ENCODE measurements around the gene TEN1. TPM values are rescaled to one million over a fixed set of nuclear protein-coding genes. Genes with fewer than 3 reads are reported as not detected.

TEN1 gene
- total RNA-seq, 4 donors from 2014 or later = 24.6 to 40.6 (median 26.2) TPM

GRCh38 chr17:76018801-76019200 is 39.8 kb downstream of the TEN1 start:
- no peak overlapping the region for H3K4me3 ChIP-seq
- H3K9me3 ChIP-seq = no peaks in the 10 kb centered on the region
- TF ChIP-seq POLR2A (IDR thresholded peaks at IDR 0.05) (no peak), CTCF (IDR thresholded peaks at IDR 0.05) (no peak)
- intact Hi-C loops (cut with DNase I) = loop anchor here (10.0 kb wide), 1 partner anchor 266 kb away; no protein-coding TSS in a partner anchor
- 84 to 88% methylated on average over 7 to 8 of the region's 13 CpGs for WGBS, 2 donors
- peaks cover 5 to 100% (median 5%) of the 10 kb centered on the region in 3 donors for H3K36me3 ChIP-seq
- DNase-seq = no peak
- peaks cover 0 to 20% (median 0%) of the 10 kb centered on the region in 4 donors for H3K27me3 ChIP-seq
- no peak overlapping the region for H3K27ac ChIP-seq
- peaks cover 0 to 31% (median 11%) of the 10 kb centered on the region in 3 donors for H3K4me1 ChIP-seq

- Histone ChIP-seq H3K4me1 (peaks cover 0 to 31% (median 3%) of the 10 kb centered on the region in 3 donors), H3K9me3 (no peaks in the 10 kb centered on the region), H3K27me3 (peaks cover 0 to 19% (median 0%) of the 10 kb centered on the region in 4 donors), H3K36me3 (peaks cover 5 to 93% (median 5%) of the 10 kb centered on the region in 3 donors), H3K27ac (no peak overlapping the region), H3K4me3 (no peak overlapping the region)
- intact Hi-C loops (cut with DNase I) = loop anchor here (10.0 kb wide), 1 partner anchor 265 kb away; no protein-coding TSS in a partner anchor
- no peak for TF ChIP-seq CTCF (IDR thresholded peaks at IDR 0.05)
- no peak for TF ChIP-seq POLR2A (IDR thresholded peaks at IDR 0.05)
- WGBS, 2 donors = 79 to 87% methylated on average over 6 of the region's 6 CpGs
- DNase-seq = no peak
Observed at GRCh38 chr17:76019833-76020467, 40.9 kb downstream of the TEN1 start.

GRCh38 chr17:76022285-76022684 is 43.2 kb downstream of the TEN1 start:
- no peak overlapping the region for H3K4me3 ChIP-seq
- H3K9me3 ChIP-seq = no peaks in the 10 kb centered on the region
- intact Hi-C loops (cut with DNase I) = no loop called here
- no peak for DNase-seq
- H3K27ac ChIP-seq = no peak overlapping the region
- H3K27me3 ChIP-seq = peaks cover 0 to 16% (median 0%) of the 10 kb centered on the region in 4 donors
- no peak for TF ChIP-seq CTCF (IDR thresholded peaks at IDR 0.05)
- TF ChIP-seq POLR2A (IDR thresholded peaks at IDR 0.05) = no peak
- peaks cover 0 to 28% (median 0%) of the 10 kb centered on the region in 3 donors for H3K4me1 ChIP-seq
- H3K36me3 ChIP-seq = peaks cover 5 to 70% (median 5%) of the 10 kb centered on the region in 3 donors
- 80% methylated on average over 4 of the region's 24 CpGs; no CpG with 5 or more reads in 1 of the 2 donors for WGBS, 2 donors

- H3K27me3 ChIP-seq = peaks cover 0 to 16% (median 0%) of the 10 kb centered on the region in 4 donors
- peak overlapping the region in 3 of 4 donors; percentile 97 to 99 (median 97) for H3K27ac ChIP-seq
- peaks cover 4 to 61% (median 5%) of the 10 kb centered on the region in 3 donors for H3K36me3 ChIP-seq
- no peak for DNase-seq
- no peak overlapping the region for H3K4me3 ChIP-seq
- peaks cover 0 to 36% (median 5%) of the 10 kb centered on the region in 3 donors for H3K4me1 ChIP-seq
- no peak for TF ChIP-seq CTCF (IDR thresholded peaks at IDR 0.05)
- no peak for TF ChIP-seq POLR2A (IDR thresholded peaks at IDR 0.05)
- intact Hi-C loops (cut with DNase I) = no loop called here
- 85 to 91% methylated on average over 4 to 18 of the region's 28 CpGs for WGBS, 2 donors
- no peaks in the 10 kb centered on the region for H3K9me3 ChIP-seq
Observed at GRCh38 chr17:76022973-76023899, 44.2 kb downstream of the TEN1 start.

Data from esophagus squamous epithelium (tissue), 5 donors.